Dedifferentiated amniotic fluid mesenchymal stem cell (primary cell): ENCODE data around the gene WNT10A.

Source experiments
- DNase-seq: peaks from one replicate; pipeline ENCODE4 v3.0.0-alpha.2; 2016; ENCODE audit errors: extremely low spot score

WNT10A gene

DNA sequence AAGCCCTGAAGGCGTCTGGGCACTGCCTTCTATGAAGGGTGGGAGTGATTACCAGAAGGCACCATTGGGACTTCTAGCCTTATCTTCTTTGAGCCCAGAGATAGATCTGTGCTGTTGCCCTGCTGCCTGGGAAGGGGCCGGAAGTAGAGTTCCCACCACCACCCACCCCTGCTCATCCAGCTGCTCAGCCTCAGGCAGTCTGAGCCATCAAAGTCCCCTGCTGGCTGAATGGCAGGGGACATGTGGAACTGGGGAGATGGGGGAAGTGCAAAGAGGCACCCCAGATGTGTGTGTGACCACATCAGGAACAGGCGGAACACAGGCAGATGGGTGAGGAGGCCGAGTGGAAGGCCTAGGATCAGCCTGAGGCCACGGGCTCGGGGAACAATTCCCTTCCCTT lies 3.3 kb upstream of the WNT10A start:
- no peak for DNase-seq

- DNase-seq = no peak
Measured at GRCh38 chr2:218877891-218878290, 2.8 kb upstream of the WNT10A start.

GRCh38 chr2:218878486-218878885 lies 2.2 kb upstream of the WNT10A start:
- no peak for DNase-seq

DNA sequence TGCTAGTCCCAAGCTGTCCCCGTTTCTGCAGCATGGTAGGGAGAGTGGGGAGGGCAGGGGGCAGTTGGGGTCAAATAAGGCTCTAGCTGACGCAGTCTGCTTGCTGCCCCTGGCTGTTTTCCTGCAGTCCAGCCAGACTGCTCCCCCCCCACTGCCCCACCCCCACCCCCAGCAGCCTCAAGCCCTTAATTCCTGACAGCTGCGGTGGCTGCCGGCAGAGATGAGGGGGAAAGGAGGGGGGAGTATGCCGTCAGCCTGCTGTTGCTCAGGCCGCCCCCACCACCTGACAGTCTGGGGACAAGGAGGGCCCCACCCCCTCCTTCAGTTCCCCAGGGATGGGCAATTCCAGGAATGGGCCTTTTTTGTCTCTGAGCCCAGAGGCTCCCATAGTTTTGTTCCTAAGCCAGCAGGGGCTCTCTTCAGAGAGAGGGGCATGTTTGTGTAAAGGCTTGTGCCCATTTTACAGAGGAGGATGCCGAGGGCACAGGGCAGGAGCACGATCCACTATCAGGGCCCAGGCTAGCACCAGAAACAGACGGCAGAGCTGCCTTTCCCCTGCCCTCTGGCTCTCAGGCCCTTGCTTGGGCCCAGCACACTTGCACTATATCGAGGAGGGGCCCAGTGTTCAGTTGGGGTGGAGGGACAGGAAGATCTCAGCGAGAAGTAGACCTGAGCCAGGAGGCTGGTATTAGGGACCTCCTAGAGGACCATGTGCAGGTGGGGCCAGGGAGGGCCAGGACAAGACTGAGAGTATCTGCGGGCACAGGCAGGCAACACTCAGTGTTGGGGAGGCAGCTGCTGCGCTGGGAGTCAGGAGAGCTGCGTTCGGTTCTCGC lies 1.5 kb upstream of the WNT10A start:
- DNase-seq = no peak

GRCh38 chr2:218879776-218880101 lies 913 bp upstream of the WNT10A start:
- no peak for DNase-seq

DNA sequence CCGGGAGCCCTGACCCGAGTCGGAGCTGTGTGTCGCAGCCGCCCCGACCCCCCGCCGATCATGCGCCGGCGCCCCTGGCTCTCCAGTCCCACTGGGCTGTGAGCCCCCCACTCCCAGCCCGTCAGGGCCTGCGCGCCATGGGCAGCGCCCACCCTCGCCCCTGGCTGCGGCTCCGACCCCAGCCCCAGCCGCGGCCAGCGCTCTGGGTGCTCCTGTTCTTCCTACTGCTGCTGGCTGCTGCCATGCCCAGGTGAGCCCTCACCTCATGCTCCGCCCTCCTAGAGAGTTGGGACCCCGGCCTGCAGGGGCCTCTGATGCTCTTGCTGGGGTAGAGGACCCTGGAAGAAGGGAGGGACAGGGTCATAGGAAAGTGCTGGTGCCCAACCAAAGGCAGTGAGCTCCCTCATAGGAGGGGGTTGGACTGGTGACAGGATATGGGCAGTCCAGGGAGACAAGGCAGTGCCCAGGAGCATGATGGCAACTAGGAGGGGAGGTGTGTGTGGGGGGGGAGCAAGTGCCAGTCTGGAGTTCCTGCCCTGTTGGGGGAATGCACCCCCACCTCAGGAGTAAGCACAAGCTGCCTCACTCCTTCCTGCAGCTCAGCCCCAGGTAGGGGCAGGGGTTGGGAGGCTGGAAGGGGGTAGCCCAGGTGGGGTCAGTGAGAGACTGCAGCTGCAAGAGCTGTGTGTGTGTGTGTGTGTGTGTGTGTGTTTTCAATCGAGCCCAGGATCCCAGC lies 375 bp downstream of the WNT10A start:
- DNase-seq = no peak

GRCh38 chr2:218881744-218882460 lies 1.2 kb downstream of the WNT10A start:
- DNase-seq = no peak

- DNase-seq = no peak
Measured at GRCh38 chr2:218882461-218882816, 1.8 kb downstream of the WNT10A start.

DNA sequence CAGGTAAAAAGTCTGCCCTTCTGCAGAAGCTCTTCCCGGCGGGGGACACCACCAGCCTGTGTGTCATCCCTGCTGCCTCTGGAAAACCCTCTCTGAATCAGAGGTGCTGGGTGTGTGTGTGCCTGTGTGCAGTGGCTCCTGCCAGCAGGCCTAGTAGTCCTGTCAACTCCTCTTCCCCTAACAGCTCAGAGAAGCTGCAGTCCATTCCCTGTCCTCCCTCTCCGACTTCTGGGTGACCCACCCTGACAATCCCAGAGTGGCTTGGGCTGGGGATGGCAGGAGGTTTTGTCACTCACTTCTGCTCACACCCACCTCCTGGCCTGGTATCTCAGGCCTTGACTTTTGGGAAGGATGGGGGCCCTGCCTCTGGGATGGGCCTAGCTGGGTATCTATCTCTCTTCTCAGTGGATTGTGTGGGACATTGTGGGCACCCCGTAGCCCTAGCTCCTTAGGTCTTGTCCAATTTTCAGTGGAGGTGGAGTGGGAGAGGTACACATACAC lies 2.3 kb downstream of the WNT10A start:
- DNase-seq = no peak

DNA sequence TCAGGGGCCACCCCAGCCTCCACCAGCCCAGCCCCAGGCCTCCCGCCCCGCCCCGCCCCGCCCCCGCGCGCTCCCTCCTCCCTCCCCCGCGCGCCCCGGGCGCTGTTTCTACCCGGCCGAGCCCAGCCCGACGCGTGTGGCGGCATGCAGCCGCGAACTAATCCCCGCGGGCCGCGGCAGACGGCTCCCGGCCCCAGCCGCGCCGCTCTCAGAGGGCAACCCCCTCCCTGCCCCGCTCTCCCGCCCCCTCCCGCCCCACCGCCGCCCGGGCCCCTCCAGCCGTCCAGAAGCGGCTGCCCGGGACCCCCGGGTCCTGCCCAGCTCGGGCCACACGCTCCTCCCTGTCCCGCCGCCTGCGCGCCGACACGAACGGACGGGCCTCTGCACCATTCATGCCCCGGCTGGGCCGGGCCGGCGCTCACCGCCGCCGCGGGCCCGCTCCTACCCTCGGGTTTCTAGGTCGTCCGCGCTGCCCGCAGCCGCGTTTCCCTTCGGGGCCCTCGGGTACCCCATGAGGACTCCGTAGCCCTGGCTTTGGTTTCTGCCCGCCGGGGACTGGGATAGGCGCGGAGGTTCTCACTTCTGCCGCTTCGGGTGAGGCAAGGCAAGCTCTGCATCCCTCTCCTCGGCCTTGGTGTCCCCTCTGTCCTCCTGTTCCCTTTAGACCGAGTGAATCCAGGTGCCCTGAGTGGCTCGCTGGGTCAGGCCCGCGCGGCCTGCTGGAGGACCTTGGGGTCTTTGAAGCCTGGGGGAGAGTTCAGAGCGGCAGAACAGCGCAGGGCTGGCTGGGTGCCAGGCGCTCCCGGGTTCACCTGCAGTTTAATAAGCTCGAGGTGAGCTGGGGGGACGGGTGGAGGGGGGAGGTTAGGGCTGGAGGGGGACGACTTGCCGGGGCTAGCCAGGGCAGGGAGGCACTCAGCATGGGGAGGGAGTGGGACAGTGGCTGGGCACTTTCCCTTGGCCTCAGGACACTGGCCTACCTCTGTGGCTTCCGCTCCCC lies 3.1 kb downstream of the WNT10A start:
- DNase-seq = no peak

DNA sequence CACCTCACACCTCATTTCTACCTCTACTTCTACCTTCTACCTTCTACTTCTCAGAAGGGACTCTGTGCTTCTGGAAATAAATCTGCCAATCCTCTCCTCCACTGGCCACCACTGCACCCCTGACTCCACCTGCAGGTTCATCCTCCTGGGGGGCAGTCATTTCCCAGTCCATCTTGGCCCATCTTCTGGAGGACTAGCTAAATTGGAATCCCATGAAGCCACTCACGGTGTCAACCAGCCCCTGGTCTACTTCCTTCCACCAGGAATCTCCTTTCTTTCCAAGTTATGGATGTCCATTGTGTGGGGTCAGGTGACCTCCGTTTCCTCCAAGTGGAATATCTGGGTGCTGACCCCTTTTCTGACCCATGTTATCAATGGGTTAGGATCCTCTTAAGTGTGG lies 3.9 kb downstream of the WNT10A start:
- DNase-seq = no peak

DNA sequence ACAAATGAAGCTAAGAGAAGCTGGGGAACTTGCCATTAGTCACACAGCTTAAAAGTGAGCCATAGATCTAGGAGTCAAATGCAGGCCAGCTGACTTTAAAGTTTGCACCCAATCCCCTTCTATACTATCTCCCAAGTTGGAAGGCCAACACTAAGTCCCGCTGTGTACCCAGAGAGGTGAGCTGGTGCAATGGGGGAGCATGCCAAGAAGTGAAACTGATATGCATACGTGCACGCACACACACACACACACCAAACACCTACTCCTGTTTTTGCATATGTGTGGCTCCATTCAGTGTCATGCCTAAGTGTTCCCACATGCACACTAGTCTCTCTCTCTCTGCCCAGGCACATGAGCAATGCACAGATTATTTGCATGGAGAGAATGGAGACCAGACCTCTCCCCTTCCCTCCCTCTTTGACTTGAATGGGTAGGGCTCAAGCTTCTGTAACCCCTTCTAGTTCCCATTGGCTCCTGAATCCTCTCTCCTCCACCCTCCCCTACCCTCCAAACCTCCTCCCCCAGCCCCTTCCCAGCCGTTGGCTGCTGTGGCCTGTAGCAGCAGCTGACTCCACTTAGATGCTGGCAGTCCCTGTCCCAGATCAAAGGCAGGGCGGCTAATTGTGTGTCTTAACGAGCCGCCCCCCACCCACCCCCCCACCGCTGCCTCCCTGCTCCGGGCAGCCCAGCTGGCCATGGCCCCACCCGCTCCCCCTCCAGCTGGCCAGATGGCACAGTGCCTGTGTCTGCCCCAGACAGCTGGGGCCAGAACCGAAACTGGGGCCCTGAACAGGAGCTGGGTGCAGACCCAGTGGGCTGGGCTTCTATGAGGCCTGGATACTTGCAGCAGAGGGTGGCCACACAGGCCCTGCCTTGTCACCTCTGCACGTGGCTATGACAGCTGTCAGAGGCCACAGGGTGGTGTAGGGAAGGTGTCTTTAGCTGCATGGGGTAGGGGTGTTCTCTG lies 5.6 kb downstream of the WNT10A start:
- no peak for DNase-seq

- DNase-seq = no peak
Measured at GRCh38 chr2:218887079-218887478, 6.4 kb downstream of the WNT10A start.

GRCh38 chr2:218888341-218888740 lies 7.7 kb downstream of the WNT10A start:
- DNase-seq = no peak

DNA sequence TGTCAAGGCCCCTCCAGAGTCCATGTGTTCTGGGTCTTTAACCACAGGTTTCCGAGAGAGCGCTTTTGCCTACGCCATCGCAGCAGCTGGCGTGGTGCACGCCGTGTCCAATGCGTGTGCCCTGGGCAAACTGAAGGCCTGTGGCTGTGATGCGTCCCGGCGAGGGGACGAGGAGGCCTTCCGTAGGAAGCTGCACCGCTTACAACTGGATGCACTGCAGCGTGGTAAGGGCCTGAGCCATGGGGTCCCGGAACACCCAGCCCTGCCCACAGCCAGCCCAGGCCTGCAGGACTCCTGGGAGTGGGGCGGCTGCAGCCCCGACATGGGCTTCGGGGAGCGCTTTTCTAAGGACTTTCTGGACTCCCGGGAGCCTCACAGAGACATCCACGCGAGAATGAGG lies 9.3 kb downstream of the WNT10A start:
- no peak for DNase-seq

DNA sequence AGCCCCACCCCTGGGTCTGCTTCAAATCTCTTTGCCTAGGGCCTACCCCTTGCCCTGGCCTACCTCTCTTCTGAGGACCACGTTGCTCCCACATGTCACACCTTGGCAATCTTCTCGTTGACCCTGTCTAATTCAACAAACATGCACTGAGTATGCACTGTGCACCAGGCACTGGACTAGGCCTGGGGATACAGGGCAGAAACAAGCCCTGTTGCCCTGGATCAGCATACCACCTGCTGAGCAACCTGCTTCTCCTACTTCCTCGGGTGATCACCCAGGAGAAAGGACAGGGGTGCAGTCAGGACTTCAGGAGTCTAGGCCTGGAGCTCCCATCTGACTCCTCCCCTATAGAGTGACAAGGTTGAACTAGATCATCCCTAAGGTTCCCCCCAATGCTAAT lies 9.7 kb downstream of the WNT10A start:
- DNase-seq = no peak

- DNase-seq = no peak
Measured at GRCh38 chr2:218891275-218892135, 10.9 kb downstream of the WNT10A start.

GRCh38 chr2:218892693-218893348 lies 12.2 kb downstream of the WNT10A start:
- no peak for DNase-seq
